Measurements from ENCODE around the gene ADARB1.

GRCh38 chr21:45135868-45136267 lies 61.5 kb downstream of the ADARB1 start:
- TF ChIP-seq CTCF (tag by site-specific recombination; IDR thresholded peaks at IDR 0.05) (no peak), PRDM1 (tag by site-specific recombination; IDR thresholded peaks at IDR 0.05) (no peak)
